PC-9 (cell line): Measurements from ENCODE around the gene NELL1. TPM values are rescaled to one million over a fixed set of nuclear protein-coding genes. Genes with fewer than 3 reads are reported as not detected.

Experiments
- BruUV-seq: library from RNA; stranded (reverse); fragments of 400-500 nt; replicated peaks from 2 replicates; lab custom pipeline; 2021; lab: Mats Ljungman, UMichigan
- CTCF ChIA-PET: fragments of 300-600 bp; sonication (Branson Sonifier 250); formaldehyde crosslinking; loops from one replicate; lab custom pipeline; 2022; ENCODE audit warnings: antibody characterized with exemption; lab: Charles Lee
- POLR2A ChIA-PET: fragments of 300-600 bp; sonication (Branson Sonifier 250); formaldehyde crosslinking; loops from one replicate; lab custom pipeline; 2022; ENCODE audit warnings: antibody characterized with exemption; ENCODE audit not compliant: unreplicated experiment; lab: Charles Lee
- DNase-seq, 2 experiments: peaks; one replicate each; pipeline versions ENCODE4 v3.0.0 to v3.0.0-alpha.2; 2015 to 2022; ENCODE audit warnings: mixed read lengths in 1 of 2
- H2AFZ ChIP-seq: fragments of 200-600 bp; sonication (generic); 2 replicates; pipeline ENCODE4 v1.8.1; 2017; ENCODE audit warnings: antibody characterized with exemption
- H3F3A ChIP-seq: fragments of 200-600 bp; sonication (generic); 2 replicates; pipeline ENCODE4 v1.8.1; 2017; ENCODE audit warnings: antibody characterized with exemption, mild to moderate bottlenecking, low read depth; ENCODE audit not compliant: insufficient read depth
- H3K27ac ChIP-seq: fragments of 200-600 bp; sonication (generic); 2 replicates; pipeline ENCODE4 v1.6.1; 2016; ENCODE audit warnings: mixed run types
- H3K27me3 ChIP-seq: fragments of 200-600 bp; sonication (generic); 2 replicates; pipeline ENCODE4 v1.6.1; 2016; ENCODE audit warnings: low read depth, mixed run types; ENCODE audit not compliant: insufficient read depth
- H3K36me3 ChIP-seq: fragments of 200-600 bp; sonication (generic); 2 replicates; pipeline ENCODE4 v1.6.1; 2016; ENCODE audit warnings: low read depth, mixed run types
- H3K4me1 ChIP-seq: fragments of 200-600 bp; sonication (generic); replicated peaks from 2 replicates; pipeline ENCODE4 v1.6.1; 2016; ENCODE audit warnings: mixed run types; ENCODE audit not compliant: insufficient read depth
- H3K4me2 ChIP-seq: fragments of 200-600 bp; sonication (generic); 2 replicates; pipeline ENCODE4 v1.6.1; 2017; ENCODE audit warnings: mixed run types
- H3K4me3 ChIP-seq: fragments of 200-600 bp; sonication (generic); 2 replicates; pipeline ENCODE4 v1.6.1; 2016; ENCODE audit warnings: mixed run types
- H3K79me2 ChIP-seq: fragments of 200-600 bp; sonication (generic); 2 replicates; pipeline ENCODE4 v1.6.1; 2017; ENCODE audit warnings: low read depth, mixed run types
- H3K9me2 ChIP-seq: fragments of 200-600 bp; sonication (generic); 2 replicates; pipeline ENCODE4 v1.8.1; 2017; ENCODE audit warnings: mild to moderate bottlenecking; ENCODE audit not compliant: insufficient read depth
- H3K9me3 ChIP-seq: fragments of 200-600 bp; sonication (generic); 2 replicates; pipeline ENCODE4 v1.8.1; 2016; ENCODE audit warnings: low read depth; ENCODE audit not compliant: insufficient read depth
- H4K20me1 ChIP-seq: fragments of 200-600 bp; sonication (generic); 2 replicates; pipeline ENCODE4 v1.8.1; 2017; ENCODE audit not compliant: insufficient read depth
- EZH2 ChIP-seq: fragments of 200-600 bp; sonication (generic); IDR thresholded peaks from 2 replicates; pipeline ENCODE4 v1.8.0; 2017; ENCODE audit warnings: antibody characterized with exemption, low read depth
- intact Hi-C: fragments of 100-400 bp; cut with micrococcal nuclease; formaldehyde crosslinking; loops from one replicate; pipeline ENCODE4 v1.10.0; 2022; ENCODE audit not compliant: unreplicated experiment
- total RNA-seq: library from RNA; stranded (reverse); gene quantifications from 2 replicates; pipeline ENCODE4 v1.2.3, GENCODE V29; 2021
- TF ChIP-seq, protein P1 (sequence below): fragments of 200-600 bp; sonication (generic); conservative IDR thresholded peaks from 2 replicates; pipeline ENCODE4 v1.6.1; 2017; ENCODE audit warnings: mixed run types, antibody characterized with exemption, mild to moderate bottlenecking, moderate library complexity

The NELL1 gene
- total RNA-seq, 1 experiment from 2014 or later = not detected

DNA sequence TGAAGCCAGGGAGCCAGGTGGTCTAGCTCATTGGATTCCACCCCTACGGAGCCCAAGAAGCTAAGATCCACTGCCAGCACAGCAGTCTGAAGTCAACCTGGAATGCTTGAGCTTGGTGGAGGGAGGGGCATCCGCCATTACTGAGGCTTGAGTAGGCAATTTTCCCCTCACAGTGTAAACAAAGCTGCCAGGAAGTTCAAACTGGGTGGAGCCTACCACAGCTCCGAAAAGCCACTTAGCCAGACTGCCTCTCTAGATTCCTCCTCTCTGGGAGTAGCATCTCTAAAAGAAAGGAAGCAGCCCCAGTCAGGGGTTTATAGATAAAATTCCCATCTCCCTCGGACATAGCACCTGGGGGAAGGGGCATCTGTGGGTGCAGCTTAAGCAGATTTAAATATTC is 620.3 kb downstream of the NELL1 start:
- no peak overlapping the region for H3K4me2 ChIP-seq
- H3K4me1 ChIP-seq = no peaks in the 10 kb centered on the region
- no peaks in the 10 kb centered on the region for H3K27me3 ChIP-seq
- H3K36me3 ChIP-seq = no peaks in the 10 kb centered on the region
- H3K9me3 ChIP-seq = no peaks in the 10 kb centered on the region
- CTCF ChIA-PET = no interaction called here
- no peak overlapping the region for H3K4me3 ChIP-seq
- H3F3A ChIP-seq = no peaks in the 10 kb centered on the region
- no peaks in the 10 kb centered on the region for H4K20me1 ChIP-seq
- no TSS peak for BruUV-seq
- intact Hi-C loops = no loop called here
- no peak overlapping the region for H2AFZ ChIP-seq
- H3K27ac ChIP-seq = no peak overlapping the region
- no peak for TF ChIP-seq EZH2
- TF ChIP-seq, protein P1, sequence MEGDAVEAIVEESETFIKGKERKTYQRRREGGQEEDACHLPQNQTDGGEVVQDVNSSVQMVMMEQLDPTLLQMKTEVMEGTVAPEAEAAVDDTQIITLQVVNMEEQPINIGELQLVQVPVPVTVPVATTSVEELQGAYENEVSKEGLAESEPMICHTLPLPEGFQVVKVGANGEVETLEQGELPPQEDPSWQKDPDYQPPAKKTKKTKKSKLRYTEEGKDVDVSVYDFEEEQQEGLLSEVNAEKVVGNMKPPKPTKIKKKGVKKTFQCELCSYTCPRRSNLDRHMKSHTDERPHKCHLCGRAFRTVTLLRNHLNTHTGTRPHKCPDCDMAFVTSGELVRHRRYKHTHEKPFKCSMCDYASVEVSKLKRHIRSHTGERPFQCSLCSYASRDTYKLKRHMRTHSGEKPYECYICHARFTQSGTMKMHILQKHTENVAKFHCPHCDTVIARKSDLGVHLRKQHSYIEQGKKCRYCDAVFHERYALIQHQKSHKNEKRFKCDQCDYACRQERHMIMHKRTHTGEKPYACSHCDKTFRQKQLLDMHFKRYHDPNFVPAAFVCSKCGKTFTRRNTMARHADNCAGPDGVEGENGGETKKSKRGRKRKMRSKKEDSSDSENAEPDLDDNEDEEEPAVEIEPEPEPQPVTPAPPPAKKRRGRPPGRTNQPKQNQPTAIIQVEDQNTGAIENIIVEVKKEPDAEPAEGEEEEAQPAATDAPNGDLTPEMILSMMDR = no peak
- no peaks in the 10 kb centered on the region for H3K79me2 ChIP-seq
- DNase-seq = no peak
- POLR2A ChIA-PET = no interaction called here
- no peaks in the 10 kb centered on the region for H3K9me2 ChIP-seq

DNA sequence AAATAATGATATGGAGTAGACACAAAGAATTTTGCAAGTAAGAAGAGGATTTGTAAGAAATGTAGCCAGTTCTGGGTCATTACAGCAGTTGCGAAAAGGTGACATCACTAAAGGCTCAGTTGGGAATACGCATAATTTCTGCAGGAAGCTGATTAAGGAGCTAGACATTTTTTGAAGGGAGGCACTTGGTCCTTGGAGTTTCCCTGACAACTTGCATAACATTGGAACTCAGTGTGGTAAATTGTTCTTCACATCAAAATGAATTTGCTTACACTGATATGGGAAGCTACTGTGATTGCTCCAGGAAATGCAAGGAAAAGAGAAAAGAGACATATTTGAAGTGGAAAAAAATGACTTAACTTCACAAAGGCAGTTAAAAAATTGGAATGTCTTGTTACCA is 626.1 kb downstream of the NELL1 start:
- no peaks in the 10 kb centered on the region for H4K20me1 ChIP-seq
- BruUV-seq = no TSS peak
- TF ChIP-seq, protein P1 = no peak
- TF ChIP-seq EZH2 = no peak
- H3K79me2 ChIP-seq = no peaks in the 10 kb centered on the region
- H3K36me3 ChIP-seq = no peaks in the 10 kb centered on the region
- ChIA-PET CTCF (no interaction called here), POLR2A (no interaction called here)
- no peaks in the 10 kb centered on the region for H3K9me3 ChIP-seq
- no peaks in the 10 kb centered on the region for H3F3A ChIP-seq
- intact Hi-C loops = no loop called here
- H3K9me2 ChIP-seq = no peaks in the 10 kb centered on the region
- no peak overlapping the region for H2AFZ ChIP-seq
- no peak overlapping the region for H3K4me2 ChIP-seq
- H3K4me3 ChIP-seq = no peak overlapping the region
- no peaks in the 10 kb centered on the region for H3K4me1 ChIP-seq
- H3K27ac ChIP-seq = no peak overlapping the region
- no peaks in the 10 kb centered on the region for H3K27me3 ChIP-seq
- DNase-seq = no peak

GRCh38 chr11:21301981-21302380 is 632.6 kb downstream of the NELL1 start:
- no peak overlapping the region for H3K27ac ChIP-seq
- H3K4me1 ChIP-seq = no peaks in the 10 kb centered on the region
- H3K4me3 ChIP-seq = no peak overlapping the region
- H3K27me3 ChIP-seq = no peaks in the 10 kb centered on the region
- intact Hi-C loops = no loop called here
- H3K4me2 ChIP-seq = no peak overlapping the region
- TF ChIP-seq, protein P1 = no peak
- TF ChIP-seq EZH2 = no peak
- POLR2A ChIA-PET = no interaction called here
- no peaks in the 10 kb centered on the region for H4K20me1 ChIP-seq
- no peaks in the 10 kb centered on the region for H3K9me2 ChIP-seq
- no peak overlapping the region for H2AFZ ChIP-seq
- no peaks in the 10 kb centered on the region for H3K36me3 ChIP-seq
- CTCF ChIA-PET = no interaction called here
- no peak for DNase-seq
- no peaks in the 10 kb centered on the region for H3F3A ChIP-seq
- H3K9me3 ChIP-seq = no peaks in the 10 kb centered on the region
- no peaks in the 10 kb centered on the region for H3K79me2 ChIP-seq
- no TSS peak for BruUV-seq
